HG02623 (cell line): Measurements from ENCODE around the gene OCEL1.
"Not testable (repeated sequence)": the region's sequence is repeated elsewhere in the genome, so short reads cannot be mapped to it uniquely, and the experiment has no call there.

ENCODE experiments used
- ATAC-seq: cut with Tn5 transposase; IDR thresholded peaks from one replicate; pipeline ENCODE4 v1.9.1; 2021; ENCODE audit warnings: moderate library complexity; ENCODE audit not compliant: unreplicated experiment

The OCEL1 gene, protein sequence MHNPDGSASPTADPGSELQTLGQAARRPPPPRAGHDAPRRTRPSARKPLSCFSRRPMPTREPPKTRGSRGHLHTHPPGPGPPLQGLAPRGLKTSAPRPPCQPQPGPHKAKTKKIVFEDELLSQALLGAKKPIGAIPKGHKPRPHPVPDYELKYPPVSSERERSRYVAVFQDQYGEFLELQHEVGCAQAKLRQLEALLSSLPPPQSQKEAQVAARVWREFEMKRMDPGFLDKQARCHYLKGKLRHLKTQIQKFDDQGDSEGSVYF

DNA sequence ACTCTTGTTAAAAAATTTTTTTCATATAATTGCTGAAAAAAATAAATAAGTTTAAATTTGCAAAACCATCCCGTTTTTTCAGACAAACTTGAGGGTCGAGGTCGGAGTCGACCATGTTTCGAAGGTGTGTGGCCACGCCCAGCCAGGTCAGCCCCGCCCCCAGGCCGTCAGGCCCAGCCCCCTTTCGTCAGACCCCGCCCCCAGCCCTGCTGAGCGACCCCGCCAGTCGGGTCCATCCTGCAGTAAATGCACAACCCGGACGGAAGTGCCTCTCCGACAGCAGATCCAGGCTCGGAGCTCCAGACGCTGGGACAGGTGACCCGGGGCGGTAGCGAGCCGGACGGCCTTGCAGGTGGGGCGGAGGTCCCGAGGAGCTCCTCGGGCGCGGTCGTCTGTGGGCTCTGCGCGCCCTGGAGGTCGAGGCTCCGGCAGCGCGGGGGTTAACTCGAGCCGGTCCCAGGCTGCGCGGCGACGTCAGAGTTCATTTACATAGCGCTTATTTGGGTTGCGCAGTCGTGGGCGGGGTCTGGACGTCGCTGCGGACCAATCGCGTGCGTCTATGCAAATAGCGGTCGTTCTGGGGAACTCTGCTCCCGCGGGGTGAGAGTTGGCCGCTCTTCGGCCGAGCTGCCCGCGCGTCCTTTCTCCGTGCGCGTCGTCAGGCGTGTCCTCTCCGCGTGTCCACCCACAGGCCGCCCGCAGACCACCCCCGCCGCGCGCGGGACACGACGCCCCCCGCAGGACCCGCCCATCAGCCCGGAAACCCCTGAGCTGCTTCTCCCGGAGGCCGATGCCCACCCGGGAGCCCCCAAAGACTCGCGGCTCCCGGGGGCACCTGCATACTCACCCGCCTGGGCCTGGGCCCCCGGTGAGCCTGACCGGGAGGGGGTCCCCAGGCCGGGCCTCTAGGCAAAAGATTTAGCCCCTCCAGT is at the start of gene OCEL1:
TSS of gene OCEL1 (plus strand) at position 225 of the 932 bp plus-strand sequence. CDS start at position 247, 22 bp downstream.
- ATAC-seq, result peak; percentile 85

DNA sequence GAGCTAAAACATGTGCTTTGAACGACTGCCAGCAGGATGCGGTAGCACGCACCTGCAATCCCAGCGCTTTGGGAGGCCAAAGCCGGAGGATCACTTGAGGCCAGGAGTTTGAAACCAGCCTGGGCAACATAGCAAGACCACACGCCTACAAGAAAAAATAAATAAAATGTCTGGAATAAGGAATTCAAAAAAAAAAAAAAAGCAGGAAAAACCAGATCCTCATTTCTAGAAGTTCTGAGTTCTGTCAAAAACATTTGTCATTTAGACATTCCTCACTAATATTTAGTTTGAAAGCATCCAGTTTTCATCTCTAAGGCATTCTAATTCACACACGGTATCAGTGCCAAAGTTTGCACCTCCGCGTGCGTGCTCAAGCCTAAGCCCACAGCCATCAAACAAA is 47.7 kb upstream of the OCEL1 start:
- ATAC-seq, result no peak

DNA sequence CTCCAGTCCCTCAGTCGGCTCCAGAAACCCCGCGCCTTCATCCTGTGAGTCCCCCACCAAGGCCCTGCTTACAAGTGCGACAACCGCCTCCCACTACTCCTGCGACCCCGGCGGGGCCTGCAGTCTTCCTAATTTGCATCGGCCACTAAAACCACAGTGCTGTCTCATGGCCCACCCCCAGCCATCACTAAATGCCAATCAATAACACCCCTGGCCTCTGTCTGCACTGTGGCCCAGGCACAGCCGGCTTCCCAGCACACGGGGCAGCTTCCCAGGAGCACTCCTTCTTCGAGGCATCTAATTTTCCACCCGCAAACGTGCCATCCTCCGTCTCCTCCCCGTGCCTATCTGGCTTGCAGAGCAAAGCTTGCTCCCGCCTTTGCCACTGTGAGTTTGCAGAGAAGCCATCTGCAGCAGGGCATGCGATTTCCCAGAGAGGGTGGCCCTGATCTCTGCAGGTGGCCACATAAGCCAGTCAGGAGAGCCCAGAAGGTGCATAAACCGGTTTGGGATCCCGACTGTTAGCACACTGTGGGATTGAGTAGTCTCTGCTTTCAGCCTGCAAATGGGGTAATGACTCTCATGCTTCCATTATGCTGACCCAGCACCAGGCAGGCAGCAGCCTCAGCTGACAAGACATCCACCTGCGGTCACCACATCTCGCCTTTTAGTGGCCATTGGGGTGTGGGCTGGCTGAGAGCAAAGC is 44.9 kb upstream of the OCEL1 start:
- no peak for ATAC-seq

DNA sequence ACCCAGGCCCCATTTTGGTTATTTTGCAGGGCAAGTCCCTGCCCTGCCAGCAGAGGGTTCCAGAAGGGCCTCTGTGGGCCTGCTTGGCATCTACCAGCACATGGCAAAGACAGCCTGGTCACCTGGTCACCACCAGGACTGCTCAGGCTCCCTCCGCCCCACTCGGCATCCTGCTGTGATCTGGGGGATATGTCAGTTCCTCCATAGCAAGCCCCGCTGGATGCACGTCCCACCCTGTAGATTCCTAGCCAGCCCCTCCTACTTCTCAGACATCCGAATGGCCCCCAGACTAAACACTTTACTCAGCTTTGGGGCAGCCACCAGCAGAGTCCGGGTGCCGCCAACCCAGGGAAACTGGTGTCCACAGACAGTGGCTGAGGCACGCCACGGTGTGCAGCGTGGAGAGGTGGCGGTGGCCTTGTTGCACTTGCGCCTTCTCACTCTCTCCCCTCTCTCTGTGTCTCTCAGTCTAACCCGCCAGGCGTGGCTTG is 42.7 kb upstream of the OCEL1 start:
- no peak for ATAC-seq

DNA sequence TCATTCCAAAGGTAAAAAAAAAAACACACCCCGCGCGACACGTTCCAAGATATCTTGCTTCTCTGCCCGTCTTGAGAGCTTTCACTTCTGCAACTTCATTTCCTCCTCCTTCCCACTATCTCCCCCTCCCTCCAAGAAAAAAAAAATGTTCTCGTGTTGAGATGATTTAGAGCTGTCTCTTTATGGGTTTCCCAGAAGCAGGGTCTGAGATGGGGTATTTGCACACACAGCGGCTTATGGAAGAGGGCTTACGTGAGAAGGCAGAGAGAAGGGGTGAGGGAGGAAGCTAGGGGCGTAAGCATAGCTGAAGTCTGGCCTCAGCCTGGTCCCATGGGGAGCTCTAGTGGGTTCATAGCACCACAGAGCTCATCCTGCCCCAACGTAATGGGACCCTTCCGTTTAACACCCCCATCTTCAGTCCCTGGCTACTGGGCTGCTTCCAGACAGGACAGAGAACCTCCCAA is 42.1 kb upstream of the OCEL1 start:
- no peak for ATAC-seq

DNA sequence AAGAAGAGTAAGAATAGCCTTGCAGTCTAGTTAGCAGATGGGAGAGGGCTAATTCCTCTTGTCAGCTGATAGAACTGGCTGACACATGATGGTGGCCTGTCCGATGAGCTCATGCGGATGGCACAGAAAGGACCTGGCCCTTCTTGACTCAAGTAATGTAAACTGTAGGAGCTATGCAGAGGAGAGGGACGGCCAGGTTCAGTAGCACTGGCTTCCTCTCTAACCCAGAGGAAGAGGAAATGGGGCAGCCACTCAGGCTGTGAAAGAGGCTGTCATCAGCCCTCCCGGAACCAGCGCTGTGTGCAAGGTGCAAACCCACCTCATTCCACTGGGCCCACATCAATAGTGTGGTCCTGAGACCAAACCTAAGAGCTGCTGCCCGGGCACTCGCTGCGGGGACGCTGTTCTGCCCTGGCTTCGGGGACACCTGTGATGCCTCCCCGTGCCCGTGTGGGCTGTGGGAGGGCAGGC is 41.6 kb upstream of the OCEL1 start:
- no peak for ATAC-seq

DNA sequence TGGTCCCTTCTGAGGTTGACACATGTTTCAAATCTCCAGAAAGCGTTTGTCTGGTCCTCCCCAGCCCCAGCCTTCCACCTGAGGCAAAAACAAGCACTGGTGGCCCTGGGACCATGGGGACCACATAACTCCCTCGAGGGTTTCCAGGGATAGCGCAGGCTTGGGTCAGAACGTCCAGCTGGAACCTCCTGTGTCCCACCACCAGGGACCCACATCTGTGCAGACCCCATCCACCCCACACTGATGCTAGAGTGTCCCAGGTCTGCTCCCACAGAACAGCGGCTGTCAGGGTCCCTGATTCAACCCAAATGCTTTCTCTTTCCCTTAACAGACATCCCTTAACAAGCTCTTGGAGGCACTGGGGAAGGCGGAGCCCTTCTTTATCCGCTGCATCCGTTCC is 40.4 kb upstream of the OCEL1 start:
- ATAC-seq, result no peak

DNA sequence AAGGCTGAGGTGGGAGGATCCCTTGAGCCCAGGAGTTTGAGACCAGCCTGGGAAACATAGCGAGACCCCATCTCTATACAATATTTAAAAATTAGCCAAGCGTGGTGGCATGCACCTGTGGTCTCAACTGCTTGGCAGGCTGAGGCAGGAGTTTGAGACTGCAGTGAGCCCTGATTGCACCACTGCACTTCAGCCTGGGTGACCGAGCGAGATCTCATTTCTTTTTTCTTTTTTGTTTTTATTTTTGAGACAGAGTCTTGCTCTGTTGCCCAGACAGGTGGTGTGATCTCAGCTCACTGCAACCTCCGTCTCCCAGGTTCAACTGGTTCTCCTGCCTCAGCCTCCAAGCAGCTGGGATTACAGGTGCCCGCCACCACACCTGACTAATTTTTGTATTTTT is 34.3 kb upstream of the OCEL1 start:
- ATAC-seq, result not testable (repeated sequence)

DNA sequence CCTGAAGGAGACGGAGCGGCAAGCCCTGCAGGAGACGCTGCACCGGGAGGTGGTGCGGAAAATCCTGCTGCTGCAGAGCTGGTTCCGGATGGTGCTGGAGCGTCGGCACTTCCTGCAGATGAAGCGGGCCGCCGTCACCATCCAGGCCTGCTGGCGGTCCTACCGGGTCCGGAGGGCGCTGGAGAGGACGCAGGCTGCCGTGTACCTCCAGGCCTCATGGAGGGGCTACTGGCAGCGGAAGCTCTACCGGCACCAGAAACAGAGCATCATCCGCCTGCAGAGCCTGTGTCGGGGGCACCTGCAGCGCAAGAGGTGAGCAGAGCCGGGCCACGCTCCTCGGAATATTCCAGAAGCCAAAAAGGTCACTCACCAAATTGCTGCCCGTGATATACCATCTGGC is 33.3 kb upstream of the OCEL1 start:
- ATAC-seq, result no peak

DNA sequence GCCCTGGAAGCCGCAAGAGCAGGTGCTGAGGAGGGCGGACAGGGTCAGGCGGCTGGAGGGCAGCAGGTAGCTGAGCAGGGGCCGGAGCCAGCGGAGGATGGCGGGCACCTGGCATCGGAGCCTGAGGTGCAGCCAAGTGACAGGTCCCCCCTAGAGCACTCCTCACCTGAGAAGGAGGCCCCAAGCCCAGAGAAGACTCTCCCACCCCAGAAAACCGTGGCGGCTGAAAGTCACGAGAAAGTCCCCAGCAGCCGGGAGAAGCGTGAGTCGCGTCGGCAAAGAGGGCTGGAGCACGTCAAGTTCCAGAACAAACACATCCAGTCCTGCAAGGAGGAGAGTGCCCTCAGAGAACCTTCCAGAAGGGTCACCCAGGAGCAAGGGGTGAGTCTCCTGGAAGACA is 31.4 kb upstream of the OCEL1 start:
- ATAC-seq, result no peak

DNA sequence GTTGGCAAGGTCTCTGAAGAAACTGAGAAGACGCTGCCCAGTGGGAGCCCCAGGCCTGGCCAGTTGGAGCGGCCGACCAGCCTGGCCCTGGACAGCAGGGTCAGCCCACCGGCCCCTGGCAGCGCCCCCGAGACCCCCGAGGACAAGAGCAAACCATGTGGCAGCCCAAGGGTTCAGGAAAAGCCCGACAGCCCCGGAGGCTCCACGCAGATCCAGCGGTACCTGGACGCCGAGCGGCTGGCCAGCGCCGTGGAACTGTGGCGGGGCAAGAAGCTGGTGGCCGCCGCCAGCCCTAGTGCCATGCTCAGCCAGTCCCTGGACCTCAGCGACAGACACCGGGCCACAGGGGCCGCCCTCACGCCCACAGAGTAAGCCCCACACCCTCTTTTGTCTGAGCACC is 30.9 kb upstream of the OCEL1 start:
- no peak for ATAC-seq

DNA sequence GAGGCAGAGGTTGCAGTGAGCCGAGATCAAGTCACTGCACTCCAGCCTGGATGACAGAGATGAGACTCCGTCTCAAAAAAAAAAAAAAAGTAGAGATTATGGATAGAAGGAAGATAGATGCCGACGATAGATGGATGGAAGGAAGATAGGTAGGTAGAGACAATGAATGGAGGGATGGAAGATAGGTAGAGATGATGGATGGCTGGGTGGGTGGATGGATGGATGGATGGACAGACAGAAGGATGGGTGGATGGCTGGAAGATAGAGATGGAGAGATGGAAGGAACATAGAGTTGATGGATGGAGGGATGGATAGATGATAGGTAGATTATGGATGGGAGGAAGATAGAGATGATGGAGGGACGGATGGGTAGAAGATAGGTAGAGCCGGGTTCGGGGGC is 29.4 kb upstream of the OCEL1 start:
- no peak for ATAC-seq

DNA sequence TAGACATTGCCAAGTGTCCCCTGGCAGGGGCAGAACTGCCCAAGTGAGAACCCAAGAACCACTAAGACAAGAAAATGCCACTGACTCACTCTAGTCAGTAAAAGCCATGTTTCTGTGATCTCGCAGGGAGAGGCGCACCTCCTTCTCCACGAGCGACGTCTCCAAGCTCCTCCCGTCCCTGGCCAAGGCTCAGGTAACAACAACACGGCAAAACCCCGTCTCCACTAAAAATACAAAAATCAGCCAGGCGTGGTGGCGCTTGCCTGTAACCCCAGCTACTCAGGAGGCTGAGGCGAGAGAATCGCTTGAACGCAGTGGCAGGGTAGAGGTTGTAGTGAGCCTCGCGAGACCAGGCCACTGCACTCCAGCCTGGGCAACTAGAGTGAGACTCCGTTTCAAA is 28.4 kb upstream of the OCEL1 start:
- no peak for ATAC-seq

DNA sequence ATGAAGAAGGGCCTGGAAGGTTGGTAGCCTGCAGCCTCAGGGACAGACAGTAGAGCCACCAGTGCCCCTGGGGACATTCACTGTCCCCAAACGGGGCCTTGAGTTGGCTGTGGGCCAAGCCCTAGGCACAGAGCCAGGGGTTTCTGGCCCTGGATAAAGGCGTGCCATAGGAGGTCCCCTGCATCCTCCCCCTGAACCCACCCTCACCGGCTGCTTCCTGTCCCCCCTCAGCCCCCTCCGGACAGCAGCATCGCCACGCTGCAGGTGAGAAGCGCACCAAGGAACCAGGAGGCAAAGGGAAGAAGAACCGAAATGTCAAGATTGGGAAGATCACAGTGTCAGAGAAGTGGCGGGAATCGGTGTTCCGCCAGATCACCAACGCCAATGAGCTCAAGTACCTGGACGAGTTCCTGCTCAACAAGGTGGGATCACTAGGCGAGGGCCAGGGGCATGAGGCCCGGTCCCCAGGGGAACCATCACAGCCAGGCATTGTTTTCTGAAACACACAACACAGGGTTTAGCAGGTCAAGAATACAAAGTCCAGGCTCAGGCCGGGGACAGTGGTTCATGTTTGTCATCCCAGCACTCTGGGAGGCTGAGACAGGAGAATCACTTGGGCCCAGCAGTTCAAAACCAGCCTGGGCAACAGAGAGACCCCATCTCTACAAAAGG is 25.5 kb upstream of the OCEL1 start:
- ATAC-seq, result no peak

DNA sequence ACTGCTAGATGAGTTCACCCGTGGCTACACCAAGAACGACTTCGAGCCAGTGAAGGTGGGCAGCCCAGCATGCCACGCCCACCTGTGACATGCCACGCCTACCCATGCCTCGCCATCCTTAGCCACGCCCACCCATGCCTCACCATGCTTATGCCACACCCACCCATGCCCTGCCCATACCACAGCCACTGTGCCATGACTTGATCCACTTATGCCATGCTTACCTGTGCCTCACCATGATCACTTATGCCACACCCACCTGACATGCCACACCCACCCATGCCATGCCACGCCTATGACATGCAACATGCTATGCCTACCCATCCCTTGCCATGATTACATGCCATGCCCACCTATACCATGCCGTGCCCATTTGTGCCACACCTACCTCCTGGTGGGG is 23.8 kb upstream of the OCEL1 start:
- ATAC-seq, result no peak

DNA sequence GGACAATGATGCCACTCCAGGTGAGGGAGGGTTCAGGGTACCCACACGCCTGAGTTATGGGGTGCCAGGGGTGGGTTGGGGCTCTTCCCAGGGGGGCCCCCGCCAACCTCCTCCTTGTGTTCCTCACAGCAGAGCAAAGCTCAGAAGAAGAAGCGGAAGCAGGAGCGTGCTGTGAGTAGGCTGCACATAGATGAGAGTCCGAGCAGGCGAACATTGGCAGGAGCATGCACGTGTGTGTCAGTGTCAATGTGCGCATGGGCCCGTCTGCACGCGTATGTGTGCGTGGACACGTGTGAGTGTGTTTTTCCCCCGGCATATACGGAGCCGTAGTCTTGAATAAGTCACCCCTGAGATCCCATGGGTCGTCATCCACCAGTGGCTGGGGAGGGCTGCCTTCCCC is 23.3 kb upstream of the OCEL1 start:
- no peak for ATAC-seq

DNA sequence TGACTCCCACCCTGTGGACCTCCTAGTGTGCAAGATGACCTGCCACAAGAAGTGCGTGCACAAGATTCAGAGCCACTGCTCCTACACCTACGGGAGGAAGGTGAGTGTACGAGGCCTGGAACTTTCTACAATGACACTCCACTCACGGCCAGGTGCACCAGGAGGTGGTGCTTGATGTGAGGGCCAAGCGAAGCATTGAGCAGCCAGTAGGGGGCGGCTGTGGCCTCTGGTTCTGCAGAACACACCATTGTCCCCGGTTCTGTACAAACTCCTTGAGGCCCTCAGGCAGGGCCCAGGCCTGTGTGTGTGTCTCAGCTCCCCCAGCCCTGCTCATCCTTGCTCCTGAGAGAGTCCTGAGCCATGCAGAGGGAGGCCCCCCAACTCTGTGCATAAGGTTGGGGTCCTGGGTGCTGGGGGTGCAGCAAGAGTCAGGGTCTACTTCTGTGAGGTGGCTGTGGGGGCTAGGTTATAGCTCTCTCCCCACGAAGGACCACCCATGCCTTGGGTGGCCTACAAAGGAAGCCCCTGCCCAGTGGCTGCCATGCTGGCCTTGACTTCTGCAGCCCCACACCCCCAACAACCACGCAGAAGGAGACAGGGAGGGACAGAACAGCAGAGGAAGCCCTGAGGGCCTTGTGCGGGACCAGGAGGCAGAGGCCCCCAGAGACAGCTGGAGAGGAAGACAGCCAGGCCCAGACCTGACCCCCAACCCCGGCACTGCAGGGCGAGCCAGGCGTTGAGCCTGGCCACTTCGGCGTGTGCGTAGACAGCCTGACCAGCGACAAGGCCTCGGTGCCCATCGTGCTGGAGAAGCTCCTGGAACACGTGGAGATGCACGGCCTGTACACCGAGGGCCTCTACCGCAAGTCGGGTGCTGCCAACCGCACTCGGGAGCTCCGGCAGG is 20.5 kb upstream of the OCEL1 start:
- ATAC-seq, result no peak

DNA sequence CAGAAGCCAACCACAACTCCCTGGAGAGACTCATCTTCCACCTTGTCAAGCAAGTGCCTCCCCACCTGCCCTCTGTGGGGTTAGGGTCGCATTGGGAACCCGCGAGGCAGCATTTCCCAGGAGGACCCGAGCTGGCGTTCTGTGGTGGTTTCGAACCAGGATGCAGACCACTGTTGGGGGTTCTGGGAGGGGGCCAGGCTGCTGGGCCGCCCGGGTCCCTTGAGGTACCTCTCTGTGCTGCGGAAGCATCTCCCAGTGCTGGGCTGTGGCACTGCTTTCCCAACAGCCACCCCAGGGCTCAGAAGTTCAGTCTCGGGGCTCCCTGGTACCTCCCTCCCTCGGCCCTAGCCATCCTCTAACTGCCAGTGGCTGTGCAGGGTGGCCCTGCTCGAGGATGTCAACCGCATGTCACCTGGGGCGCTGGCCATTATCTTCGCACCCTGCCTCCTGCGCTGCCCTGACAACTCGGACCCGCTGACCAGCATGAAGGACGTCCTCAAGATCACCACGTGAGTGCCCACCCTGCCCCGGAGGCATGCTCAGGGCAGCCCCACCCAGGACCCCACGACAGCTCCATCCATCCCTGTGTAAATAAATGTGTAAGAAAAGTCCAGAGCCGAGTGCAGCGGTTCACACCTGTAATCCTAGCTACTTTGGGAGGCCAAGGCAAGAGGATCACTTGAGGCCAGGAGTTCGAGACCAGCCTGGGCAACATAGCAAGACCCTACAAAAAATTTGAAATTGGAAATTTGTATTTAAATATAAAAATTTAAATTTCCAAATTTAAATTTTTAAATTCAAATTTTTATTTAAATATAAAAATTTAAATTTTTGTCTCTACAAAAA is 19.1 kb upstream of the OCEL1 start:
- no peak for ATAC-seq
